Calu3 (cell line): ENCODE results near the gene GTF2F2. TPM values are rescaled to one million over a fixed set of nuclear protein-coding genes. Genes with fewer than 3 reads are reported as not detected.

ENCODE experiments used
- BruUV-seq: library from RNA; stranded (reverse); fragments of 400-500 nt; replicated peaks from 2 replicates; lab custom pipeline; 2021; lab: Mats Ljungman, UMichigan
- CTCF ChIA-PET: fragments of 300-600 bp; sonication (Branson Sonifier 250); formaldehyde crosslinking; loops from one replicate; lab custom pipeline; 2022; ENCODE audit warnings: antibody characterized with exemption; lab: Charles Lee
- DNase-seq: peaks from one replicate; pipeline ENCODE4 v3.0.0; 2022
- H3K27ac Mint-ChIP-seq: one replicate; pipeline ENCODE4 v1.8.0; 2022; ENCODE audit warnings: mixed read lengths; ENCODE audit not compliant: unreplicated experiment
- H3K27me3 Mint-ChIP-seq: one replicate; pipeline ENCODE4 v1.8.0; 2022; ENCODE audit warnings: mixed read lengths; ENCODE audit not compliant: unreplicated experiment
- H3K36me3 Mint-ChIP-seq: one replicate; pipeline ENCODE4 v1.8.0; 2022; ENCODE audit warnings: mild to moderate bottlenecking, moderate library complexity, mixed read lengths; ENCODE audit not compliant: insufficient read depth, unreplicated experiment
- H3K4me1 Mint-ChIP-seq: one replicate; pipeline ENCODE4 v1.8.0; 2022; ENCODE audit warnings: mild to moderate bottlenecking, low read depth, mixed read lengths; ENCODE audit not compliant: unreplicated experiment
- H3K4me3 Mint-ChIP-seq: one replicate; pipeline ENCODE4 v1.8.0; 2022; ENCODE audit warnings: mild to moderate bottlenecking, low read depth, moderate library complexity, mixed read lengths; ENCODE audit not compliant: unreplicated experiment
- H3K9me3 Mint-ChIP-seq: one replicate; pipeline ENCODE4 v1.8.0; 2022; ENCODE audit warnings: low read depth, mixed read lengths; ENCODE audit not compliant: unreplicated experiment
- CTCF ChIP-seq: fragments of 200-600 bp; IDR thresholded peaks from one replicate; pipeline ENCODE4 v1.8.0; 2022; ENCODE audit warnings: antibody characterized with exemption; ENCODE audit not compliant: unreplicated experiment
- intact Hi-C: fragments of 100-400 bp; cut with micrococcal nuclease; formaldehyde crosslinking; loops from one replicate; pipeline ENCODE4 v1.10.0; 2022; ENCODE audit not compliant: unreplicated experiment
- total RNA-seq: library from RNA; stranded (reverse); gene quantifications from 2 replicates; pipeline ENCODE4 v1.2.3, GENCODE V29; 2022

GTF2F2 gene
- total RNA-seq, 1 experiment from 2014 or later = 23.9 TPM

DNA sequence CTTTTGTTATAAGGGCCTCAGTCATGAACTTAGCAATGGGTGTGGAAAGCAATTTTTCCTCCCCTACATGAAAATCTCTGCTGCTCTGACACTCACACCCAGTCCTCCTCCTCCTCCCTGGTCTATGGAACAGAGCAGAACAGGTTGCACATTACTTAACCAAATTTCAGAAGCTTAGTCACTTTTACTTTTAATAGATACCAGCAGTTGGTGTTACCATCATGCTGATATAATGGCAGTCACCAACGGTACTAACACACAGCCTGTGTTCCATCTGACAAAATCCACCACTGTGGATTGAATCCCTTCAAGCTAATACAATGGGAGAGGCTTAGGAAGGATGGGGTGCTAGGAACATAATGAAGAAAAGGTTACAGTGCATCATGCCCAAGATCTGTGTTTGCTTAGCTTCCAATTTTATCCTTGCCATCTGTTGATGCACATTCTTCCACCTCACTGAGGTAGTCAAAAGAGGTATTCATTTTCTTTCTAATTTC, 210.9 kb downstream of the GTF2F2 start:
- peaks cover 61% of the 10 kb centered on the region for H3K4me1 Mint-ChIP-seq
- H3K27ac Mint-ChIP-seq = peak overlapping the region; percentile 60
- no peaks in the 10 kb centered on the region for H3K27me3 Mint-ChIP-seq

GRCh38 chr13:45331692-45332035, 211.4 kb downstream of the GTF2F2 start:
- no TSS peak for BruUV-seq

More for the DNA sequence above, 210.9 kb downstream of the GTF2F2 start:
- no peaks in the 10 kb centered on the region for H3K9me3 Mint-ChIP-seq
- H3K4me3 Mint-ChIP-seq = no peak overlapping the region
- intact Hi-C loops = loop anchor here (5.0 kb wide), 1 partner anchor 61 kb away; no protein-coding TSS in a partner anchor
- CTCF ChIA-PET = interaction anchor here (1.7 kb wide), 1 partner anchor 10 kb away, joined by 13 read pairs; the partner anchor contains the start of gene TPT1
- DNase-seq = no peak
- TF ChIP-seq CTCF = no peak
- H3K36me3 Mint-ChIP-seq = peaks cover 73% of the 10 kb centered on the region
- no TSS peak for BruUV-seq

GRCh38 chr13:45332036-45332830, 211.9 kb downstream of the GTF2F2 start:
- no peak for TF ChIP-seq CTCF
- Mint-ChIP-seq H3K4me3 (peak overlapping the region; percentile 24), H3K4me1 (peaks cover 71% of the 10 kb centered on the region), H3K9me3 (no peaks in the 10 kb centered on the region), H3K36me3 (peaks cover 77% of the 10 kb centered on the region), H3K27ac (peak overlapping the region; percentile 52), H3K27me3 (no peaks in the 10 kb centered on the region)
- peak; percentile 23 for DNase-seq
- no TSS peak for BruUV-seq
- intact Hi-C loops = loop anchor here (5.0 kb wide), 1 partner anchor 60 kb away; no protein-coding TSS in a partner anchor
- CTCF ChIA-PET = interaction anchor here (0.7 to 1.7 kb wide), 2 partner anchors 9 to 115 kb away, joined by 6 to 13 read pairs; partner anchors contain the start of gene TPT1

More at GRCh38 chr13:45331692-45332035, 211.4 kb downstream of the GTF2F2 start:
- CTCF ChIA-PET = interaction anchor here (0.7 to 1.7 kb wide), 2 partner anchors 10 to 116 kb away, joined by 6 to 13 read pairs; partner anchors contain the start of gene TPT1
- Mint-ChIP-seq H3K27me3 (no peaks in the 10 kb centered on the region), H3K27ac (peak overlapping the region; percentile 52), H3K4me1 (peaks cover 66% of the 10 kb centered on the region), H3K9me3 (no peaks in the 10 kb centered on the region), H3K36me3 (peaks cover 77% of the 10 kb centered on the region), H3K4me3 (no peak overlapping the region)
- intact Hi-C loops = loop anchor here (5.0 kb wide), 1 partner anchor 61 kb away; no protein-coding TSS in a partner anchor
- DNase-seq = no peak
- TF ChIP-seq CTCF = no peak

DNA sequence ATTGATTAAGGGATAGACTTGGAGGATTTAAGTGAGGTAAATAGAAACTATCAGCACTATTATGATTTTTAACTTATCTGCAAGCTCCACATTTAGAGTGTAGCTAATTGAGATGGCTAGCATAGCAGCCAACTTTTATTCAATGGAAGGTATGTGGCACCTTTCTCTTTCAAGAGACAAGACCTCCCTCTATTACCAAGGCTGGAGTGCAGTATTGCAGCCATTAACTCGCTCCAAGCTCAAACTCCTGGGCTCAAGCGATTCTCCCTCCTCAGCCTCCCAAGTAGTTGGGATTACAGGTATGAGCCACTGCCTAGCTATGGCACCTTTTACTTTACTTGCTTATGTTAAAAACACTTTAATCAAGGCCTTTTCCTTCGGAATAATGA, 212.5 kb downstream of the GTF2F2 start:
- Mint-ChIP-seq H3K27me3 (no peaks in the 10 kb centered on the region), H3K27ac (peak overlapping the region; percentile 52), H3K4me1 (peaks cover 70% of the 10 kb centered on the region), H3K9me3 (no peaks in the 10 kb centered on the region), H3K4me3 (no peak overlapping the region), H3K36me3 (peaks cover 77% of the 10 kb centered on the region)
- CTCF ChIA-PET = no interaction called here
- DNase-seq = no peak
- no peak for TF ChIP-seq CTCF
- intact Hi-C loops = loop anchor here (5.0 kb wide), 1 partner anchor 59 kb away; no protein-coding TSS in a partner anchor
- no TSS peak for BruUV-seq
